WTC11 (cell line): ENCODE data around the gene NAV2. TPM values are rescaled to one million over a fixed set of nuclear protein-coding genes. Genes with fewer than 3 reads are reported as not detected.

Source experiments
- ATAC-seq: fragments of 200-7000 bp; cut with Tn5 transposase; 2 replicates; pipeline ENCODE4 v1.10.0; 2021; ENCODE audit warnings: mild to moderate bottlenecking, moderate library complexity
- CTCF ChIA-PET: fragments of 300-600 bp; sonication (Branson Sonifier 250); formaldehyde crosslinking; loops from one replicate; lab custom pipeline; 2021; ENCODE audit warnings: antibody characterized with exemption; lab: Charles Lee
- POLR2A ChIA-PET: fragments of 350-600 bp; sonication (Branson Sonifier 250); formaldehyde crosslinking; loops from one replicate; lab custom pipeline; 2021; ENCODE audit warnings: antibody characterized with exemption; lab: Charles Lee
- DNase-seq: peaks from one replicate; pipeline ENCODE4 v3.0.0; 2021; ENCODE audit warnings: low spot score
- H3K27ac Mint-ChIP-seq: 2 replicates; pipeline ENCODE4 v1.8.0; 2021; ENCODE audit warnings: mixed read lengths
- H3K27me3 Mint-ChIP-seq: 2 replicates; pipeline ENCODE4 v1.8.0; 2021; ENCODE audit warnings: low read depth, mild to moderate bottlenecking, moderate library complexity, mixed read lengths
- H3K36me3 Mint-ChIP-seq: 2 replicates; pipeline ENCODE4 v1.8.0; 2021; ENCODE audit warnings: mixed read lengths
- H3K4me1 Mint-ChIP-seq: 2 replicates; pipeline ENCODE4 v1.8.0; 2022; ENCODE audit warnings: mixed read lengths
- H3K4me3 Mint-ChIP-seq: 2 replicates; pipeline ENCODE4 v1.8.0; 2021; ENCODE audit warnings: mild to moderate bottlenecking, moderate library complexity, mixed read lengths
- H3K9me3 Mint-ChIP-seq: 2 replicates; pipeline ENCODE4 v1.8.0; 2021; ENCODE audit warnings: mixed read lengths
- FOXJ3 ChIP-seq: sonication (generic); formaldehyde crosslinking; IDR thresholded peaks from 2 replicates; pipeline ENCODE4 v1.9.0; 2021; ENCODE audit warnings: missing genetic modification reagents, mild to moderate bottlenecking, borderline replicate concordance
- JUN ChIP-seq: sonication (generic); formaldehyde crosslinking; IDR thresholded peaks from 2 replicates; pipeline ENCODE4 v1.8.0; 2023; ENCODE audit warnings: mild to moderate bottlenecking, missing genetic modification reagents
- NFATC4 ChIP-seq: fragments of 250-450 bp; sonication (Bioruptor Pico); IDR thresholded peaks from 2 replicates; pipeline ENCODE4 v1.9.0; 2021; ENCODE audit warnings: mild to moderate bottlenecking
- SP1 ChIP-seq: sonication (generic); formaldehyde crosslinking; conservative IDR thresholded peaks from 2 replicates; pipeline ENCODE4 v1.8.1; 2022; ENCODE audit warnings: missing genetic modification reagents
- TEAD1 ChIP-seq: sonication (generic); formaldehyde crosslinking; IDR thresholded peaks from 2 replicates; pipeline ENCODE4 v1.8.0; 2022; ENCODE audit warnings: mild to moderate bottlenecking, missing genetic modification reagents
- TP53 ChIP-seq: sonication (generic); formaldehyde crosslinking; IDR thresholded peaks from 2 replicates; pipeline ENCODE4 v1.8.1; 2023; ENCODE audit warnings: mild to moderate bottlenecking, missing genetic modification reagents
- ZBTB21 ChIP-seq: sonication (generic); formaldehyde crosslinking; IDR thresholded peaks from 2 replicates; pipeline ENCODE4 v1.8.1; 2023; ENCODE audit warnings: mild to moderate bottlenecking, missing genetic modification reagents, borderline replicate concordance
- ZNF232 ChIP-seq: sonication (generic); formaldehyde crosslinking; IDR thresholded peaks from 2 replicates; pipeline ENCODE4 v1.8.0; 2022; ENCODE audit warnings: mild to moderate bottlenecking, missing genetic modification reagents
- ZNF423 ChIP-seq: fragments of 250-450 bp; sonication (Bioruptor Pico); IDR thresholded peaks from 2 replicates; pipeline ENCODE4 v2.1.2; 2022; ENCODE audit warnings: mild to moderate bottlenecking, moderate library complexity
- total RNA-seq: library from RNA; stranded (reverse); gene quantifications from 3 replicates; pipeline ENCODE4 v1.2.3, GENCODE V29; 2021
- TF ChIP-seq, protein P1 (sequence below): sonication (generic); formaldehyde crosslinking; IDR thresholded peaks from 2 replicates; pipeline ENCODE4 v1.8.0; 2022; ENCODE audit warnings: mild to moderate bottlenecking, missing genetic modification reagents
- TF ChIP-seq, protein P2 (sequence below): fragments of 250-450 bp; sonication (Bioruptor Pico); IDR thresholded peaks from 2 replicates; pipeline ENCODE4 v1.9.0; 2021; ENCODE audit warnings: mild to moderate bottlenecking
- TF ChIP-seq, protein P3 (sequence below): sonication (generic); formaldehyde crosslinking; IDR thresholded peaks from 2 replicates; pipeline ENCODE4 v1.8.0; 2022; ENCODE audit warnings: mild to moderate bottlenecking, missing genetic modification reagents
- TF ChIP-seq, protein P4 (sequence below): fragments of 250-450 bp; sonication (Bioruptor Pico); IDR thresholded peaks from 2 replicates; pipeline ENCODE4 v1.9.0; 2021; ENCODE audit warnings: mild to moderate bottlenecking, borderline replicate concordance
- TF ChIP-seq, protein P5 (sequence below): fragments of 250-450 bp; sonication (Bioruptor Pico); conservative IDR thresholded peaks from 2 replicates; pipeline ENCODE4 v1.9.0; 2021; ENCODE audit warnings: mild to moderate bottlenecking
- TF ChIP-seq, protein P6 (sequence below): sonication (generic); formaldehyde crosslinking; IDR thresholded peaks from 2 replicates; pipeline ENCODE4 v1.8.1; 2023; ENCODE audit warnings: mild to moderate bottlenecking, missing genetic modification reagents
- TF ChIP-seq, protein P7 (sequence below): sonication (generic); formaldehyde crosslinking; IDR thresholded peaks from 2 replicates; pipeline ENCODE4 v1.8.1; 2023; ENCODE audit warnings: mild to moderate bottlenecking, missing genetic modification reagents, moderate library complexity

Gene NAV2
- total RNA-seq, 1 experiment from 2014 or later, result 42.8 TPM

DNA sequence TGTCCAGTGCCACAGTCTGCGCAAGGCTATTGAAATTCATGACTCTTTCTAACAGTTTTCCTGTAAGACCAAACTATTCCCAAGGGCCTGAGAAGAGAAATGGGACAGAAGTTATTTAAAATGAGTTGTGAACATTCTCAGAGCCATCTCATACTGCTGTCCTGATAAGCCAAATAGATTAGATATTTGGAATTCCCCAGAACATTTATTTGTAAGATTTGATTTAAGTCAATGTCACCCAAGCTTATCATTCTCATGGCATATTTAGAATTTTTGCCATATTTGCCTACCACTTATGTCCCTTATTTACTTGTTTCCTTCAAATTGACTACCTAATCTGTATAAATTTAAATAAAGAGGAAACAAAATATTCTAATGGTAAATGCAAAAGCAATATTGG lies 82.4 kb downstream of the NAV2 start:
- Mint-ChIP-seq H3K9me3 (no peaks in the 10 kb centered on the region), H3K27me3 (no peaks in the 10 kb centered on the region; the same call in 1 of the 2 replicates), H3K4me1 (peaks cover 79% of the 10 kb centered on the region)
- TF ChIP-seq ZNF423 (CRISPR knock-in tag) (no peak), ZBTB21 (CRISPR knock-in tag) (no peak), SP1 (no peak), ZNF232 (no peak), TEAD1 (CRISPR knock-in tag) (no peak), JUN (no peak), TP53 (no peak)
- TF ChIP-seq, protein P1, sequence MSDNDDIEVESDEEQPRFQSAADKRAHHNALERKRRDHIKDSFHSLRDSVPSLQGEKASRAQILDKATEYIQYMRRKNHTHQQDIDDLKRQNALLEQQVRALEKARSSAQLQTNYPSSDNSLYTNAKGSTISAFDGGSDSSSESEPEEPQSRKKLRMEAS, result no peak
- TF ChIP-seq, protein P2, sequence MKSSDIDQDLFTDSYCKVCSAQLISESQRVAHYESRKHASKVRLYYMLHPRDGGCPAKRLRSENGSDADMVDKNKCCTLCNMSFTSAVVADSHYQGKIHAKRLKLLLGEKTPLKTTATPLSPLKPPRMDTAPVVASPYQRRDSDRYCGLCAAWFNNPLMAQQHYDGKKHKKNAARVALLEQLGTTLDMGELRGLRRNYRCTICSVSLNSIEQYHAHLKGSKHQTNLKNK (CRISPR knock-in tag), result no peak
- TF ChIP-seq, protein P3, sequence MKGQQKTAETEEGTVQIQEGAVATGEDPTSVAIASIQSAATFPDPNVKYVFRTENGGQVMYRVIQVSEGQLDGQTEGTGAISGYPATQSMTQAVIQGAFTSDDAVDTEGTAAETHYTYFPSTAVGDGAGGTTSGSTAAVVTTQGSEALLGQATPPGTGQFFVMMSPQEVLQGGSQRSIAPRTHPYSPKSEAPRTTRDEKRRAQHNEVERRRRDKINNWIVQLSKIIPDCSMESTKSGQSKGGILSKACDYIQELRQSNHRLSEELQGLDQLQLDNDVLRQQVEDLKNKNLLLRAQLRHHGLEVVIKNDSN (CRISPR knock-in tag), result no peak
- TF ChIP-seq, protein P4, sequence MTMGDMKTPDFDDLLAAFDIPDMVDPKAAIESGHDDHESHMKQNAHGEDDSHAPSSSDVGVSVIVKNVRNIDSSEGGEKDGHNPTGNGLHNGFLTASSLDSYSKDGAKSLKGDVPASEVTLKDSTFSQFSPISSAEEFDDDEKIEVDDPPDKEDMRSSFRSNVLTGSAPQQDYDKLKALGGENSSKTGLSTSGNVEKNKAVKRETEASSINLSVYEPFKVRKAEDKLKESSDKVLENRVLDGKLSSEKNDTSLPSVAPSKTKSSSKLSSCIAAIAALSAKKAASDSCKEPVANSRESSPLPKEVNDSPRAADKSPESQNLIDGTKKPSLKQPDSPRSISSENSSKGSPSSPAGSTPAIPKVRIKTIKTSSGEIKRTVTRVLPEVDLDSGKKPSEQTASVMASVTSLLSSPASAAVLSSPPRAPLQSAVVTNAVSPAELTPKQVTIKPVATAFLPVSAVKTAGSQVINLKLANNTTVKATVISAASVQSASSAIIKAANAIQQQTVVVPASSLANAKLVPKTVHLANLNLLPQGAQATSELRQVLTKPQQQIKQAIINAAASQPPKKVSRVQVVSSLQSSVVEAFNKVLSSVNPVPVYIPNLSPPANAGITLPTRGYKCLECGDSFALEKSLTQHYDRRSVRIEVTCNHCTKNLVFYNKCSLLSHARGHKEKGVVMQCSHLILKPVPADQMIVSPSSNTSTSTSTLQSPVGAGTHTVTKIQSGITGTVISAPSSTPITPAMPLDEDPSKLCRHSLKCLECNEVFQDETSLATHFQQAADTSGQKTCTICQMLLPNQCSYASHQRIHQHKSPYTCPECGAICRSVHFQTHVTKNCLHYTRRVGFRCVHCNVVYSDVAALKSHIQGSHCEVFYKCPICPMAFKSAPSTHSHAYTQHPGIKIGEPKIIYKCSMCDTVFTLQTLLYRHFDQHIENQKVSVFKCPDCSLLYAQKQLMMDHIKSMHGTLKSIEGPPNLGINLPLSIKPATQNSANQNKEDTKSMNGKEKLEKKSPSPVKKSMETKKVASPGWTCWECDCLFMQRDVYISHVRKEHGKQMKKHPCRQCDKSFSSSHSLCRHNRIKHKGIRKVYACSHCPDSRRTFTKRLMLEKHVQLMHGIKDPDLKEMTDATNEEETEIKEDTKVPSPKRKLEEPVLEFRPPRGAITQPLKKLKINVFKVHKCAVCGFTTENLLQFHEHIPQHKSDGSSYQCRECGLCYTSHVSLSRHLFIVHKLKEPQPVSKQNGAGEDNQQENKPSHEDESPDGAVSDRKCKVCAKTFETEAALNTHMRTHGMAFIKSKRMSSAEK (CRISPR knock-in tag), result no peak
- TF ChIP-seq, protein P5, sequence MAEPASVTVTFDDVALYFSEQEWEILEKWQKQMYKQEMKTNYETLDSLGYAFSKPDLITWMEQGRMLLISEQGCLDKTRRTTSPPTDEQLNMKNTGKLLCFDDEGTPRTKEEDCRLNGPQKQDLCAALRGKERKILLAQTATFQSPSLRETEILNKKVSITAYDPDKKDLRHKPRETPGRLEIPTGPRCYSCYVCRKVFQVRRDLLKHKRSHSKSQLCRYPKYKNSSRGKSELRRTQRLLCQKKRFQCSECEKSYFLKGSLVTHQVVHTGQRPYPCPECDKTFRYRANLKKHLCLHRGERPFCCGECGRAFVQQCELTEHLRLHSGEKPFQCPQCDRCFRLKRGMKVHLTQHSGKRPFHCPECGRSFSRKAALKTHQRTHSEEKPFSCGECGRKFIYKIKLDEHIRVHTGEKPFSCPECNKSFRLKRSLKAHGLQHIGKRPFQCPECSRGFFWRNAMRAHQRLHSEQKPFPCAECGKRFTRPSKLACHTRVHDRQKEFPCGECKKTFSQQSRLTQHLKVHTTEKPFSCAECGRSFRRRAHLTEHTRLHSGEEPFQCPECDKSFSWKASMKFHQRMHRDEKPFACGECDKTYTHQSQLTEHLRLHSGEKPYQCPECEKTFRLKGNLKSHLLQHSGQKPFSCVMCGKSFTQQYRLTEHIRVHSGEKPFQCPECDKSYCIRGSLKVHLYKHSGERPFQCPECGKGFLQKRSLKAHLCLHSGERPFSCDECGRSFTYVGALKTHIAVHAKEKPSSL (CRISPR knock-in tag), result no peak
- TF ChIP-seq, all 79 proteins: peak for 0
- Mint-ChIP-seq H3K27ac (no peak overlapping the region), H3K4me3 (no peak overlapping the region), H3K36me3 (peaks cover 8% of the 10 kb centered on the region; the same call in 1 of the 2 replicates)
- DNase-seq, result no peak
- ATAC-seq, result no peak
- ChIA-PET CTCF (no interaction called here), POLR2A (no interaction called here)

DNA sequence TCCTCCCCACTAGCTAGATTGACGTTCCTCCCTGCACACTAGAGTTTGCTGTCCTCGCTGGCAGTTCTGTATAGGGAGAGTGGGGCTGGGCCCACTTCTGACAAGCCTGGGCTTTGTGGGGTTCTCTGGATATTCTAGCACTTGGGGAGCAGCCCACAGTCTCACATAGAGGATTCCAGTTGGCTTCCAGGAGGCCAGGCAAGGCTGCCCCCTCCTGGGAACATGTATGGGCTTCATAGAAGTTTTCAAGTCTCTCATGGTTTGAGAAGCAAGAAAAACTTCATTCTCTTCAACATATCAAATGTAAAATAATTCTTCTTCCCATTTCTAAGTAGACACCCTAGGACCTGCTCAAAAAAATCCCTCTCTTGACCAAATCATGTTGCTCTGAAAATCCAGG lies 87.5 kb downstream of the NAV2 start:
- no peaks in the 10 kb centered on the region; the same call in 1 of the 2 replicates for H3K27me3 Mint-ChIP-seq
- H3K36me3 Mint-ChIP-seq, result peaks cover 8% of the 10 kb centered on the region; the same call in 1 of the 2 replicates
- ChIA-PET POLR2A (no interaction called here), CTCF (interaction anchor here (0.6 to 1.8 kb wide), 11 partner anchors 9 to 243 kb away, joined by 3 to 12 read pairs (median 5); no protein-coding TSS in a partner anchor)
- H3K4me3 Mint-ChIP-seq, result no peak overlapping the region
- H3K4me1 Mint-ChIP-seq, result peaks cover 79% of the 10 kb centered on the region
- ATAC-seq, result no peak; the same call in 1 of the 2 replicates
- DNase-seq, result peak; percentile 27
- TF ChIP-seq, protein P6, sequence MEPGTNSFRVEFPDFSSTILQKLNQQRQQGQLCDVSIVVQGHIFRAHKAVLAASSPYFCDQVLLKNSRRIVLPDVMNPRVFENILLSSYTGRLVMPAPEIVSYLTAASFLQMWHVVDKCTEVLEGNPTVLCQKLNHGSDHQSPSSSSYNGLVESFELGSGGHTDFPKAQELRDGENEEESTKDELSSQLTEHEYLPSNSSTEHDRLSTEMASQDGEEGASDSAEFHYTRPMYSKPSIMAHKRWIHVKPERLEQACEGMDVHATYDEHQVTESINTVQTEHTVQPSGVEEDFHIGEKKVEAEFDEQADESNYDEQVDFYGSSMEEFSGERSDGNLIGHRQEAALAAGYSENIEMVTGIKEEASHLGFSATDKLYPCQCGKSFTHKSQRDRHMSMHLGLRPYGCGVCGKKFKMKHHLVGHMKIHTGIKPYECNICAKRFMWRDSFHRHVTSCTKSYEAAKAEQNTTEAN, result no peak
- no peak for TF ChIP-seq NFATC4
- no peak for TF ChIP-seq FOXJ3 (CRISPR knock-in tag)
- TF ChIP-seq, protein P7, sequence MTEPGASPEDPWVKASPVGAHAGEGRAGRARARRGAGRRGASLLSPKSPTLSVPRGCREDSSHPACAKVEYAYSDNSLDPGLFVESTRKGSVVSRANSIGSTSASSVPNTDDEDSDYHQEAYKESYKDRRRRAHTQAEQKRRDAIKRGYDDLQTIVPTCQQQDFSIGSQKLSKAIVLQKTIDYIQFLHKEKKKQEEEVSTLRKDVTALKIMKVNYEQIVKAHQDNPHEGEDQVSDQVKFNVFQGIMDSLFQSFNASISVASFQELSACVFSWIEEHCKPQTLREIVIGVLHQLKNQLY (CRISPR knock-in tag), result no peak
- no peaks in the 10 kb centered on the region for H3K9me3 Mint-ChIP-seq
- 0 out of 2 replicates have a peak overlapping the region, but pooled peaks have one; percentile 15 for H3K27ac Mint-ChIP-seq
